Keratinocyte (primary cell): Measurements from ENCODE around the gene ZNF786. TPM values are rescaled to one million over a fixed set of nuclear protein-coding genes. Genes with fewer than 3 reads are reported as not detected.
A peak's percentile ranks its signal among the peaks of the same experiment; 100 is the strongest.

ENCODE experiments used
- DNase-seq: peaks from one replicate; pipeline ENCODE4 v3.0.0-alpha.2; 2011; ENCODE audit warnings: low read depth, missing footprints, low spot score
- FAIRE-seq: peaks from 2 replicates; lab custom pipeline; 2011; peaks lifted over from hg19 to GRCh38; lab: Jason Lieb, UNC
- H2AFZ ChIP-seq: 2 replicates; pipeline ENCODE4 v1.6.0; 2012; ENCODE audit warnings: low read length, control low read depth, inconsistent platforms; ENCODE audit not compliant: control insufficient read depth
- H3K27ac ChIP-seq: 2 replicates; pipeline ENCODE4 v1.5.1; 2011; ENCODE audit warnings: low read length; ENCODE audit not compliant: control insufficient read depth, insufficient read depth
- H3K27me3 ChIP-seq: 3 replicates; pipeline ENCODE4 v1.6.0; 2011; ENCODE audit warnings: low read length; ENCODE audit not compliant: control insufficient read depth, insufficient read depth; ENCODE audit errors: extremely low read depth
- H3K36me3 ChIP-seq, 2 experiments: 2 replicates in 1 of 2; 3 replicates in 1 of 2; pipeline ENCODE4 v1.5.1; 2011; ENCODE audit warnings: low read length in 2 of 2, mild to moderate bottlenecking in 1 of 2; ENCODE audit not compliant: control insufficient read depth in 2 of 2, insufficient read depth in 2 of 2; ENCODE audit errors: extremely low read depth in 1 of 2
- H3K4me1 ChIP-seq: 3 replicates; pipeline ENCODE4 v1.5.1; 2011; ENCODE audit warnings: low read length; ENCODE audit not compliant: control insufficient read depth, insufficient read depth; ENCODE audit errors: extremely low read depth
- H3K4me2 ChIP-seq: 3 replicates; pipeline ENCODE4 v1.6.0; 2011; ENCODE audit warnings: low read depth, low read length; ENCODE audit not compliant: control insufficient read depth, insufficient read depth; ENCODE audit errors: extremely low read depth
- H3K4me3 ChIP-seq, 3 experiments: fragments of 200-600 bp in 1 of 3; sonication (generic) in 1 of 3; 2 replicates in 2 of 3; 3 replicates in 1 of 3; pipeline ENCODE4 v1.5.1; 2011 to 2016; ENCODE audit warnings: low read length in 3 of 3, mild to moderate bottlenecking in 3 of 3, control low read depth in 2 of 3, inconsistent platforms in 1 of 3, low read depth in 1 of 3, mixed read lengths in 1 of 3, mixed run types in 1 of 3, moderate library complexity in 1 of 3; ENCODE audit not compliant: control insufficient read depth in 2 of 3, insufficient read depth in 2 of 3; ENCODE audit errors: extremely low read depth in 1 of 3
- H3K79me2 ChIP-seq: 2 replicates; pipeline ENCODE4 v1.6.0; 2012; ENCODE audit warnings: low read length; ENCODE audit not compliant: control insufficient read depth, insufficient read depth
- H3K9ac ChIP-seq: 3 replicates; pipeline ENCODE4 v1.6.0; 2011; ENCODE audit warnings: low read length; ENCODE audit not compliant: control insufficient read depth, insufficient read depth; ENCODE audit errors: extremely low read depth
- H3K9me1 ChIP-seq: 3 replicates; pipeline ENCODE4 v1.6.0; 2011; ENCODE audit warnings: low read length; ENCODE audit not compliant: control insufficient read depth, insufficient read depth; ENCODE audit errors: extremely low read depth
- H3K9me3 ChIP-seq: 2 replicates; pipeline ENCODE4 v1.5.1; 2012; ENCODE audit warnings: low read depth, low read length; ENCODE audit not compliant: control insufficient read depth
- H4K20me1 ChIP-seq: 3 replicates; pipeline ENCODE4 v1.6.0; 2011; ENCODE audit warnings: low read length; ENCODE audit not compliant: control insufficient read depth, insufficient read depth; ENCODE audit errors: extremely low read depth
- EZH2 ChIP-seq: IDR thresholded peaks from one replicate; pipeline ENCODE4 v1.6.1; 2012; ENCODE audit warnings: inconsistent platforms, mild to moderate bottlenecking, low read length, moderate library complexity
- dilution Hi-C: fragments of 300-500 bp; cut with MboI; formaldehyde crosslinking; loops from one replicate; pipeline ENCODE4 v1.7.0; 2020; ENCODE audit warnings: low sequenced_read_pairs; ENCODE audit not compliant: extremely low pct_ligation_motif_present
- polyA plus RNA-seq, 5 experiments: library from polyadenylated mRNA; depleted of rRNA in 3 of 5; stranded (reverse) in 3 of 5; stranded (forward) in 1 of 5; unstranded in 1 of 5; fragments of >200 nt; gene quantifications; 1 replicate in 1 of 5; 2 replicates in 3 of 5; 3 replicates in 1 of 5; pipeline versions ENCODE4 v1.2.1 to v1.2.3, GENCODE V29; 2011 to 2012; ENCODE audit warnings: missing spikeins in 2 of 5, low read depth in 1 of 5, low replicate concordance in 1 of 5
- TF ChIP-seq, protein P1 (sequence below), 3 experiments: IDR thresholded peaks in 1 of 3; conservative IDR thresholded peaks in 1 of 3; optimal IDR thresholded peaks in 1 of 3; 2 replicates in 2 of 3; 3 replicates in 1 of 3; pipeline versions ENCODE3 to v1.5.1; 2011; ENCODE audit warnings: low read length in 3 of 3, mild to moderate bottlenecking in 3 of 3, moderate library complexity in 2 of 3, control low read depth in 1 of 3, inconsistent platforms in 1 of 3; ENCODE audit not compliant: insufficient read depth in 2 of 3; ENCODE audit errors: extremely low read depth in 1 of 3

The ZNF786 gene
- polyA plus RNA-seq, 1 donor (not counting 4 experiments of a cell fraction or from before 2014, with no cell fraction given), result 2.8 TPM

DNA sequence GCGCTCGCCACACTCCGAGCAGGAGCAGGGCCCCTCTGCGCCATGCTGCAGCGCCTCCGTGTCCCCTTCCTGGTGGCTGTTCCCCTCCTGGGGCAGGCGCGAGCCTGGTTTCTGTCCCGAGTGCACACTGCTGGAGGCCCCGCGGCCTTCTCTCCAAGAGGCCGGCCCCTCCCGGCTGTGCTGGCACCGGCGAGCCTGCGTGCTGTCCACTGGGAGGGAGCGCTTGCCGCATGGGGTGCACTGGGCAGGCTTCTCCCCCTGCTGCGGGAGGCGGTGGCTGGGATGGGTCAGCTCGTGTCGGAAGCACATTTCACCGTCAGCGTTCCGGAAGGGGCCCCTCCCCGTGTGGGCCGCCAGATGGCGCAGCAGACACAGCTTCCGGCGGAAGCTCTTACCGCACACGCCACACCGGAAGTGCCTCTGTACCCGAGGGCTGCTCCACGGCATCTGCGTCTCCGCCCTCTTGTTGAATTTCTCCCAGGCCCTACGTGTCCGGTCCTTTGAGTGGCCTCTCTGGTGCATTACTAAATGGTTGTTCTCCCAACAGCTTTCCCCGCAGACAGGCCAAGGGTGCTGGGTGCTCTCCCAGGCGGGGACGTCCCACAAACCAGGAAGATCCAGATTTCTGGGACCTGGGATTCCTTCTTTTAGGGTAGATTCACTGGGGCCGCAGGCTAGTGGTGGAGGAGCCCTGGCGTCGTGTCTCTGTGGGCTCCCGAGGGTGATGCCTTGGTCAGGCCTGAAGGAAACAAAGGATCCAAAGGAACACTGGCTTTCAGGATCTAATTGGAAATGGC lies 18.7 kb downstream of the ZNF786 start:
- TF ChIP-seq EZH2, result no peak
- TF ChIP-seq, protein P1, sequence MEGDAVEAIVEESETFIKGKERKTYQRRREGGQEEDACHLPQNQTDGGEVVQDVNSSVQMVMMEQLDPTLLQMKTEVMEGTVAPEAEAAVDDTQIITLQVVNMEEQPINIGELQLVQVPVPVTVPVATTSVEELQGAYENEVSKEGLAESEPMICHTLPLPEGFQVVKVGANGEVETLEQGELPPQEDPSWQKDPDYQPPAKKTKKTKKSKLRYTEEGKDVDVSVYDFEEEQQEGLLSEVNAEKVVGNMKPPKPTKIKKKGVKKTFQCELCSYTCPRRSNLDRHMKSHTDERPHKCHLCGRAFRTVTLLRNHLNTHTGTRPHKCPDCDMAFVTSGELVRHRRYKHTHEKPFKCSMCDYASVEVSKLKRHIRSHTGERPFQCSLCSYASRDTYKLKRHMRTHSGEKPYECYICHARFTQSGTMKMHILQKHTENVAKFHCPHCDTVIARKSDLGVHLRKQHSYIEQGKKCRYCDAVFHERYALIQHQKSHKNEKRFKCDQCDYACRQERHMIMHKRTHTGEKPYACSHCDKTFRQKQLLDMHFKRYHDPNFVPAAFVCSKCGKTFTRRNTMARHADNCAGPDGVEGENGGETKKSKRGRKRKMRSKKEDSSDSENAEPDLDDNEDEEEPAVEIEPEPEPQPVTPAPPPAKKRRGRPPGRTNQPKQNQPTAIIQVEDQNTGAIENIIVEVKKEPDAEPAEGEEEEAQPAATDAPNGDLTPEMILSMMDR (optimal IDR thresholded peaks at IDR 0.05 in 1 of 3, IDR thresholded peaks at IDR 0.05 in 1 of 3, conservative IDR thresholded peaks at IDR 0.05 in 1 of 3; ENCODE audit: extremely low read depth in 1 of 3, insufficient read depth in 2 of 3, low read length in 3 of 3), result peak in 1 of 3 experiments; percentile 40
- Histone ChIP-seq H3K36me3 (peaks cover 20 to 23% of the 10 kb centered on the region in 2 experiments), H3K4me1 (peaks cover 16% of the 10 kb centered on the region), H3K4me2 (no peak overlapping the region), H3K9ac (no peak overlapping the region), H3K9me1 (no peaks in the 10 kb centered on the region), H3K27ac (no peak overlapping the region), H3K4me3 (no peak overlapping the region), H3K79me2 (no peaks in the 10 kb centered on the region), H2AFZ (no peak overlapping the region), H4K20me1 (no peaks in the 10 kb centered on the region), H3K27me3 (no peaks in the 10 kb centered on the region), H3K9me3 (no peaks in the 10 kb centered on the region)
- no peak for FAIRE-seq
- no peak for DNase-seq
- dilution Hi-C loops, result no loop called here

DNA sequence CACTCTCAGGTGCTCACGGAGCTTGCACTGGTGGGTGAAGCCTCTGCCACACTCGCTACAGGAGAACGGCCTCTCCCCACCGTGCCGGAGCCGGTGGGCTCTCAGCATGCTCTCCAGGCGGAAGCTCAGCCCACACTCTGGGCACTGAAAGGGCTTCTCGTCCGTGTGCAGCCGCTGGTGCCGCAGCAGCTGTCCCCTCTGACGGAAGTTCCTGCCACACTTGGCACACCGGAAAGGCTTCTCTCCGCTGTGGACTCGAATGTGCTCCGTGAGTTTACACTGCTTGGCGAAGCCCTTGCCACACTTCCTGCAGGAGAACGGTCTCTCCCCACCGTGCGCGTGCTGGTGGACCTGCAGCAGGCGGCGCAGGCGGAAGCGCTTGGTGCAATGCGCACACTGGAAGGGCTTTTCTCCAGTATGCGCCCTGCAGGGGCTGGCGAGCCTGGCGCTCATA lies 19.3 kb downstream of the ZNF786 start:
- Histone ChIP-seq H3K79me2 (no peaks in the 10 kb centered on the region), H3K4me1 (peaks cover 16% of the 10 kb centered on the region), H3K4me2 (no peak overlapping the region), H3K9me1 (no peaks in the 10 kb centered on the region), H3K27me3 (no peaks in the 10 kb centered on the region), H3K9ac (no peak overlapping the region), H2AFZ (no peak overlapping the region), H3K27ac (no peak overlapping the region), H4K20me1 (no peaks in the 10 kb centered on the region), H3K36me3 (peaks cover 20 to 23% of the 10 kb centered on the region in 2 experiments), H3K9me3 (no peaks in the 10 kb centered on the region), H3K4me3 (no peak overlapping the region)
- DNase-seq, result no peak
- FAIRE-seq, result no peak
- TF ChIP-seq, protein P1 (optimal IDR thresholded peaks at IDR 0.05 in 1 of 3, IDR thresholded peaks at IDR 0.05 in 1 of 3, conservative IDR thresholded peaks at IDR 0.05 in 1 of 3; ENCODE audit: extremely low read depth in 1 of 3, insufficient read depth in 2 of 3, low read length in 3 of 3), result no peak
- TF ChIP-seq EZH2, result no peak
- dilution Hi-C loops, result no loop called here
